Smooth muscle cell (in vitro differentiated cells): Measurements from ENCODE around the gene SPPL3. TPM values are rescaled to one million over a fixed set of nuclear protein-coding genes. Genes with fewer than 3 reads are reported as not detected.

Experiments
- DNase-seq: peaks from one replicate; lab custom pipeline; 2025; ENCODE audit not compliant: unreplicated experiment; lab: John Stamatoyannopoulos, UW
- H2AFZ ChIP-seq: fragments of 200-600 bp; sonication (generic); 2 replicates; pipeline ENCODE4 v1.6.0; 2016; ENCODE audit warnings: antibody characterized with exemption, low read depth, mild to moderate bottlenecking
- H3F3A ChIP-seq: fragments of 200-600 bp; sonication (generic); 2 replicates; pipeline ENCODE4 v1.6.0; 2017; ENCODE audit warnings: antibody characterized with exemption, low read depth
- H3K27ac ChIP-seq: fragments of 200-600 bp; sonication (generic); 2 replicates; pipeline ENCODE4 v1.5.1; 2016; ENCODE audit warnings: low read depth, mild to moderate bottlenecking
- H3K27me3 ChIP-seq: fragments of 200-600 bp; sonication (generic); 2 replicates; pipeline ENCODE4 v1.6.1; 2016; ENCODE audit warnings: low read depth, mild to moderate bottlenecking
- H3K36me3 ChIP-seq: fragments of 200-600 bp; sonication (generic); 2 replicates; pipeline ENCODE4 v1.5.1; 2016; ENCODE audit warnings: low read depth
- H3K4me1 ChIP-seq: fragments of 200-600 bp; sonication (generic); 2 replicates; pipeline ENCODE4 v1.5.1; 2016; ENCODE audit warnings: low read depth
- H3K4me2 ChIP-seq: fragments of 200-600 bp; sonication (generic); 2 replicates; pipeline ENCODE4 v1.6.0; 2016; ENCODE audit warnings: mild to moderate bottlenecking
- H3K4me3 ChIP-seq: fragments of 200-600 bp; sonication (generic); 2 replicates; pipeline ENCODE4 v1.5.1; 2016; ENCODE audit warnings: mild to moderate bottlenecking
- H3K79me2 ChIP-seq: fragments of 200-600 bp; sonication (generic); 2 replicates; pipeline ENCODE4 v1.6.0; 2016; ENCODE audit warnings: low read depth, mild to moderate bottlenecking
- H3K9ac ChIP-seq: fragments of 200-600 bp; sonication (generic); 2 replicates; pipeline ENCODE4 v1.6.0; 2016; ENCODE audit warnings: low read depth
- H3K9me3 ChIP-seq: fragments of 200-600 bp; sonication (generic); replicated peaks from 2 replicates; pipeline ENCODE4 v1.5.1; 2016; ENCODE audit warnings: low read depth
- H4K20me1 ChIP-seq: fragments of 200-600 bp; sonication (generic); 2 replicates; pipeline ENCODE4 v1.6.0; 2016; ENCODE audit warnings: low read depth
- WGBS: methylation state at CpG from one replicate; pipeline ENCODE4 v1.1.7; 2016; ENCODE audit warnings: low lambda C conversion rate; 5-methylcytosine and 5-hydroxymethylcytosine counted together
- polyA plus RNA-seq: library from polyadenylated mRNA; unstranded; fragments of >200 nt; fragmentation: Nextera tagmentation; extraction: Ambion mirVana; gene quantifications from 2 replicates; pipeline ENCODE4 v1.2.1, GENCODE V29; 2016
- total RNA-seq: library from RNA; depleted of rRNA; stranded (reverse); fragments of >200 nt; gene quantifications from 2 replicates; pipeline ENCODE4 v1.2.3, GENCODE V29; 2014
- TF ChIP-seq, protein P1 (sequence below): fragments of 200-600 bp; sonication (generic); IDR thresholded peaks from 2 replicates; pipeline ENCODE4 v1.5.1; 2017; ENCODE audit warnings: borderline replicate concordance, mild to moderate bottlenecking, antibody characterized with exemption; ENCODE audit not compliant: insufficient read depth, poor library complexity, severe bottlenecking

SPPL3 gene
- total and polyA plus RNA-seq, 2 experiments from 2014 or later = 22.5 to 27.0 TPM

DNA sequence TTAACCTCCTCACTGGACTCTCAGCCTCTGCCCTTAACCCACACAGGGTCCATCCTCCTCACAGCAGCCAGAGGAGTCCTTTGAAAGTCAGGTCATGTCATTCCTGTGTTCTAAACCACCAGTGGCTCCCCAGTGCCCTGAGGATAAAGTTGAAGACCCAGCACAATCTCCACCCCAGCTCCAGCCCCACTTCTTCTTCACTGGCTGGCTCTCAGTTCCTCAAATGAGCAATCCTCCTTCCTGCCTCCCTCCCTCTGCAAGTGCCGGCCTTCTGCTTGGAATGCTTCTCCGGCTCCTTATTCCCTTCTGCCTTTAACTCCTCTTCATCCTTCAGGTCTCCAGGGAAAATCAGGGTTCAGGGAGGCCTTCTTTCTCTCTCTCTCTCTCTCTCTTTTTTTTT is 32.0 kb upstream of the SPPL3 start:
- no peaks in the 10 kb centered on the region for H3K79me2 ChIP-seq
- WGBS = 50% methylated on average over 2 of the region's 2 CpGs

DNA sequence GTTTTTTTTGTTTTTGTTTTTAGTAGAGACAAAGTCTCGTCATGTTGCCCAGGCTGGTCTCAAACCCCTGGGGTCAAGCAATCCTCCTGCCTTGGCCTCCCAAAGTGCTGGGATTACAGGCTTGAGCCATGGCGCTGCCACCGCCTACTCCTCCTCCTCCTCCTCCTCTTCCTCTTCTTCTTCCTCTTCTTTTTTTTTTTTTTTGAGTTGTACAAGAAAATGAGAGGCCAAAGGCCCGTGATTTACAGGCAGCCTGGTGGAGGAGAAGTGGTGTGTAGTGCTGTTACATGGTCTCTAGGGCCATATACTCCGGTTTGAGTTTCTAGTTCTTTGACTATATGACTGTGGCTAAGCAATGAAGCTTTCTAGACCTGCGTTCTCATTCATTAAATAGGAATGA is 29.6 kb upstream of the SPPL3 start:
- no peaks in the 10 kb centered on the region for H3K4me1 ChIP-seq
- H3K27me3 ChIP-seq = no peaks in the 10 kb centered on the region
- TF ChIP-seq, protein P1, sequence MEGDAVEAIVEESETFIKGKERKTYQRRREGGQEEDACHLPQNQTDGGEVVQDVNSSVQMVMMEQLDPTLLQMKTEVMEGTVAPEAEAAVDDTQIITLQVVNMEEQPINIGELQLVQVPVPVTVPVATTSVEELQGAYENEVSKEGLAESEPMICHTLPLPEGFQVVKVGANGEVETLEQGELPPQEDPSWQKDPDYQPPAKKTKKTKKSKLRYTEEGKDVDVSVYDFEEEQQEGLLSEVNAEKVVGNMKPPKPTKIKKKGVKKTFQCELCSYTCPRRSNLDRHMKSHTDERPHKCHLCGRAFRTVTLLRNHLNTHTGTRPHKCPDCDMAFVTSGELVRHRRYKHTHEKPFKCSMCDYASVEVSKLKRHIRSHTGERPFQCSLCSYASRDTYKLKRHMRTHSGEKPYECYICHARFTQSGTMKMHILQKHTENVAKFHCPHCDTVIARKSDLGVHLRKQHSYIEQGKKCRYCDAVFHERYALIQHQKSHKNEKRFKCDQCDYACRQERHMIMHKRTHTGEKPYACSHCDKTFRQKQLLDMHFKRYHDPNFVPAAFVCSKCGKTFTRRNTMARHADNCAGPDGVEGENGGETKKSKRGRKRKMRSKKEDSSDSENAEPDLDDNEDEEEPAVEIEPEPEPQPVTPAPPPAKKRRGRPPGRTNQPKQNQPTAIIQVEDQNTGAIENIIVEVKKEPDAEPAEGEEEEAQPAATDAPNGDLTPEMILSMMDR = no peak
- H3K36me3 ChIP-seq = no peaks in the 10 kb centered on the region
- H3F3A ChIP-seq = no peaks in the 10 kb centered on the region
- no peaks in the 10 kb centered on the region for H3K79me2 ChIP-seq
- no peak overlapping the region for H3K4me3 ChIP-seq
- H3K4me2 ChIP-seq = no peak overlapping the region
- H3K9ac ChIP-seq = no peak overlapping the region
- H3K27ac ChIP-seq = no peak overlapping the region
- H3K9me3 ChIP-seq = no peaks in the 10 kb centered on the region
- no peak for DNase-seq
- WGBS = 91% methylated on average over 6 of the region's 6 CpGs
- H4K20me1 ChIP-seq = no peaks in the 10 kb centered on the region
- H2AFZ ChIP-seq = no peak overlapping the region

More for the DNA sequence above, 32.0 kb upstream of the SPPL3 start:
- Histone ChIP-seq H3K27ac (no peak overlapping the region), H3K36me3 (no peaks in the 10 kb centered on the region), H3K4me2 (no peak overlapping the region), H3K4me3 (no peak overlapping the region), H3K4me1 (no peaks in the 10 kb centered on the region), H3F3A (no peaks in the 10 kb centered on the region), H4K20me1 (no peaks in the 10 kb centered on the region), H3K9me3 (no peaks in the 10 kb centered on the region), H2AFZ (no peak overlapping the region), H3K9ac (no peak overlapping the region), H3K27me3 (no peaks in the 10 kb centered on the region)
- TF ChIP-seq, protein P1 = no peak
- DNase-seq = no peak

DNA sequence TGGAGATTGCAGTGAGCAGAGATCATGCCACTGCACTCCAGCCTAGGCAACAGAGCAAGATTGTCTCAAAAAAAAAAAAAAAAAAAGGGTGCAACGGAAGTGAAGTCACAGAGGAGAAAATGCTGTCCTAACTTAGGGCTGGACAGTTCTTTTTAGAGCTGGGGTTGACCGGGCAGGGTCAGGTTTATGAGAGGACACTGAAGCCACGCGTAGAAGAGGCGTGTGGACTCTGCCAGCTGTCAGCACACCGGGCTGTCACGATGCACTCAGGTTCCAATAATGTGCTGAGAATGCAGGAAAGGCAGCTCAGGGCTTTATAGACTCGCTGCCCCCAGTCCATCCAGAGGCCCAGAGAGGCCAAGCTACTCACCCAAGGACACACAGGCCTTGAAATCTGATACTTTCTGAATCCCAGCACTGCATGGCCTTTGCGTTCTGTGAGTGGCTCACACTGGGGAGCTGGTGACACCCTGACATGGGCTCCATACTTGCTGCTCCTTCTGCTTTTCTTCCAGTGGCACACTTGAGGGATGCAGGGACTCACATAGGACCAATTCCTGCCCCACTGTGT is 28.9 kb upstream of the SPPL3 start:
- Histone ChIP-seq H3K79me2 (no peaks in the 10 kb centered on the region), H2AFZ (no peak overlapping the region), H3K27me3 (no peaks in the 10 kb centered on the region), H3K36me3 (no peaks in the 10 kb centered on the region), H3K4me2 (no peak overlapping the region), H3F3A (no peaks in the 10 kb centered on the region), H3K4me3 (no peak overlapping the region), H3K27ac (no peak overlapping the region), H3K9me3 (no peaks in the 10 kb centered on the region), H3K9ac (no peak overlapping the region), H3K4me1 (no peaks in the 10 kb centered on the region), H4K20me1 (no peaks in the 10 kb centered on the region)
- DNase-seq = no peak
- TF ChIP-seq, protein P1 = no peak
- WGBS = 91% methylated on average over 9 of the region's 9 CpGs

DNA sequence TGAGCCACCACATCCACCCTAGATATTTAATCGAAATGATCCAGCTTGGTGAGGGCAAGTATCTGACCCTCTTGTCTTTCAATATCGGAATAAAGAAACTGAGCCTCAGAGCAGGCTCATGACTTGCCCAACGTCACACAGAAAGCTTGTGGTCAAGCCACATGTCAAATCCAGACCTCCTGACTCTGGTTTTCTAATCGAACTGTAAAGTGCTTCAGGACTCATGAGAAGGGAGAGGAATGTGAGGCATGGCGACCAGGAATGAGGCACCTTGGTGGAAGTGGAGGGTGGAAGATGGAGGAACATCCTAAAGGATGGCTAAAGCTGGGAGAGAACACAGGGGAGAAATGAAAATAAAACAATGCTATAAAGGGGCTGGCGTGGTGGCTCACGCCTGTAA is 27.9 kb upstream of the SPPL3 start:
- WGBS = 88% methylated on average over 7 of the region's 7 CpGs
- DNase-seq = no peak
- H3K9me3 ChIP-seq = no peaks in the 10 kb centered on the region

More for the DNA sequence above, 27.9 kb upstream of the SPPL3 start:
- no peak overlapping the region for H3K4me2 ChIP-seq
- no peaks in the 10 kb centered on the region for H4K20me1 ChIP-seq
- TF ChIP-seq, protein P1 = no peak
- H3K9ac ChIP-seq = no peak overlapping the region
- no peak overlapping the region for H2AFZ ChIP-seq
- no peak overlapping the region for H3K27ac ChIP-seq
- H3K79me2 ChIP-seq = no peaks in the 10 kb centered on the region
- H3K36me3 ChIP-seq = no peaks in the 10 kb centered on the region
- no peak overlapping the region for H3K4me3 ChIP-seq
- no peaks in the 10 kb centered on the region for H3K4me1 ChIP-seq
- H3K27me3 ChIP-seq = no peaks in the 10 kb centered on the region
- no peaks in the 10 kb centered on the region for H3F3A ChIP-seq
